ENCODE data around the gene RAP1GAP2. TPM values are rescaled to one million over a fixed set of nuclear protein-coding genes. Genes with fewer than 3 reads are reported as not detected.
"Not testable (repeated sequence)": the region's sequence is repeated elsewhere in the genome, so short reads cannot be mapped to it uniquely, and the experiment has no call there.

The RAP1GAP2 gene
- total RNA-seq, 1 experiment from 2014 or later: 1.3 TPM

DNA sequence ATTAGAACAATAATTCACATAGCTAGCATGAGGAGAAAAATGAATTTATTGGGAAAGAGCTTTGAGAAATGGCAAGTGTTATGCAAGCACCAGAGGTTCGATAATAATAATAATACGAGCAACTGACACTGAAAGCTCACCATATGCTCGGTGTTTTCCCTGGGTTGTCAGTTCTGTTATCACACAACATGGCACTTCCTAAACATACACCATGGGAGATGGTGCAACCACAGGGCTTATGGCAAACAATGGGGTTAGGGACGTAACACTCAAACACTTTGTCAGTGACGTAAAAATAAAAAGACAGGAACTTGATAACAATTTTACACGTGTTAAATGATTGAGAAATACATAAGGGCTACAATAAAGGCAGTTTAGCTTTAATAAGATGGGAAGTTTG is 243.5 kb downstream of the RAP1GAP2 start:
- DNase-seq (ENCODE audit: low read depth): no peak

DNA sequence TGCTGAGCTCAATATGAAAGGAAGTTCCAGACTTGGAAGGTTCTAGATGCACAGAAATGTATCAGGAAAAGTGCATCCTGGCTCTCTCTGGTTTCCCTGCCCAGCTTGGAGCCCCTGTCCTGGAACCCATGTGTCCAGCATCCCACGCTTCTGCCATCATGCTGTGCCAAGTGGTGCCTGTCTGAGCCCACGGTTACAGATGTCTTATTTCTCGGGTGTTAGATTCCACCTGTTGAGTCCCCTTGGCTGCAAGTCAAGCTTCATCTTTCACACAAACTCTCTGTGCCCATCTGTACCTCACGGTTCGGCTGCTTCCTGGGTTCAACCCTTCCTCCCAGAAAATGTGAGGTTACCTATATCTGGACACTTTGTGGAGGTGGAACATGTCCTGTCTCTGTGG is 244.6 kb downstream of the RAP1GAP2 start:
- no peak for DNase-seq (ENCODE audit: low read depth)

DNA sequence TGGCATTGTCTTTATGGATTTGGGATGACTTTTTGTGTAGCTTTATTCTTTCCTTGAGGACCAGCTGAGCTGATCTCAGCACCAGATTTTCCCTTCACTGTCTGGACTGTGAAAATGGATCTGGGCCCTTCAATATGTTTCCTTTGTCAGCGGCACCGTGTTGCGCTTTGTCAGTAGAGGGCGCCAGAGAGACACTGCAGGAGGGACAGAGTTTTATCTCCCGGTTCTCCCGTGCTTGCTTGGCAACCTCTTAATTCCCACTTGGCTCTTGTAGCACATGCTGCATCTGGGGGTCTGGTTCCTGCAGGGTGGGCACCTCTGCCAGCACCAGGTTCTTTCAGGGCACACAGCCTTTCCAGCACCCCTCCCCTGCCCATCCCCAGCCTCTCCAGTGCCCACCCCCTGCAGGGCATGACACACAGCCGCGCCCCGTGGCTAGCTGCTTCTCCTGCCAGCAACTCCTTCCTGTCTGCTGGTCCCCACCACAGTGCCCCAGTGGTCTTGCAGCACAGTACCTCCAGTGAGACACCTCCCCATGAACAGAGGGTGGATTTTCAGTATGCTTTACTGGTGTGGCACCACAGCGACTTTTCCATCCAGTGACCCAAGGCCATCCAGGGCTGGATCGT is 247.6 kb downstream of the RAP1GAP2 start:
- no peak for DNase-seq (ENCODE audit: low read depth)

DNA sequence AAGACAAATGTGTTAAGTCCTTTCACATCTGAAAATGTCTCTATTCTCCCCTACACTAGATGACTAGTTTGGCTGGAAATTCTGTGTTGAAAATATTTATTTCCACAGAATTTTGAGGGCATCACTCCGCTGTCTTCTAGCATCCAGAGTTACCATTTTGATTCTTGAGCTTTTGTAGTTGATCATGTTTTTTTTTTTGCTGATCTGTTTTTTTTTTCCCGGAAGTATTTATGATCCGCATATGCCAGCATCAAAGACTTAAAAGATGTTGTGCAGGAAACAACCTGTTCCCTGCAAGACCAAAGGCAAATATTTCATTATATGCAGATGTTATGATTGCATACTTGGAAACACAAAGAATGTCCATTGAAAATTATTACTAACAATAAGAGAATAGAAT is 250.5 kb downstream of the RAP1GAP2 start:
- DNase-seq (ENCODE audit: low read depth): no peak

DNA sequence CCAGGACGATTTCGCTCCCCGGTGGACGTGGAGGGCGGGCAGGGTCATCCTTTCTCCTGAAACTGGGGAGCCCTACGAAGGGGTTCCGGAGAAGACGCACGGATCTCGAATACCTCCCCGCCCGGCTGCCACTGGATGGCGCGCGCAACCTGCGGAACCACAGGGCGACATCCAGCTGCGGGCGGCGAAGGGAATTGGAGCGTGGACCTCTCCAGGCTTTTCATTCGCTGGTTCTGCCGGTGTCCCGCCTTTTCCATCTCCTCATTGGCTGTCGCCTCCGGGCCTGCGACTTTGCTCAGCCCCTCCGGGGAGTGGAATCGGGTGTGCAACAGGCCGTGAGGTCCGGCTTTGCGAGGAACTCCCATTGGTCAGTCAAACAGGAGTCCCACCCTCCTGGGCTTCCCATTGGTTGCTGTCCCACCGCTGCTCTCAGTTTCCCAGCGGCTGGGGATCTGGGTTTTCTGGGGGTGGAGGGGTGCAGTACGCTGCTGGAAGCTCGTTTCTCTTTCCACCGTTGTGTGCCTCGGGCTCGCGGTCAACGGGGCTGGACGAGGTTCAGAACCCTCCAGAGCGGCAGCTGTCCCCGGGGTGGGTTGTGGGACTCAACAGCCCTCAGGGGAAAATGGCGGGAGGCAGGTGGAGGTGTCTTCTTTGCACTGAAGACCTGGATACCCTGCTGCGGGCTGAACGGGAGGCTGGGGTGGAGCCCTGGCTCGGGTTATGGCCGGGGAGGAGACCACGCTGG is 252.7 kb downstream of the RAP1GAP2 start:
- DNase-seq (ENCODE audit: low read depth): peak; percentile 97

DNA sequence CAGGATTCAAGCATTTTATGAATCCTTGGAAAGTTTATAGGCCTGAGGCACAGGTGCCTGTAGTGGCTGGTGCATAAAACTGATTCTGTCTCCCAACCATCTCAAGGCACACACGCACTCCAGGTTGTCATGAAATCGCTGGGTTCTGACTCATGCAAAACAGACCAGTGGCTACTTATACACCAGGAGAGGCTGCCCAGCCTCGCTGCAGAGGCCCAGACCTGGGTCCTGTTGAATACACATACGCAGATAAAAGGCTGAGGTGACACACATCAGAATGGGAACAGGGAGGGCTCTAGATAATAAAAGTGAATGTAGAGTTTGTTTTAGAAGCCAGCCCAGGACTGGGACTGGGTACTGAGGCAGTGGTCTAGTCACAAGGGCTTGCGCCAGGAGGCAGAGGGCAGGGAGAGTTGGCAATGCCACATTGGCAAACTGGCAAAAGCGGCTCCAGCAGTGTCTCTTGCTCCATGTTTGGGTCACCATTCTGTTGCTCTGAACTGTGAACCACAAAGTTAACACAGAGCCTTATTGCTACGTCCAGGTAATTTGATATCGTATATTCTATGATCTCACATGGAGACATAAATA is 253.6 kb downstream of the RAP1GAP2 start:
- no peak for DNase-seq (ENCODE audit: low read depth)

DNA sequence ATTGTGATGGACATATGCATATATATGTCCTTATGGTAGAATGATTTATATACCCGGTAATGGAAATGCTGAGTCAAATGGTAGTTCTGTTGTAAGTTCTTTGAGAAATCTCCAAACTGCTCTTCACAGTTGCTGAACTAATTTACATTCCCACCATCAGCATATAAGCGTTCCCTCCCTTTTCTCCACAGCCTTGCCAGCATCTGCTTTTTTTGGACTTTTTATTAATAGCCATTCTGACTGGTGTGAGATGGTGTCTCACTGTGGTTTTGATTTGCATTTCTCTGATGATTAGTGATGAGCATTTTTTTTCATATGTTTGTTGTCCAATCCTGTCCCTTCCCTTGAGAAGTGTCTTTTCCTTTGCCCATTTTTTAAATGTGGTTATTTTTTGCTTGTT is 258.6 kb downstream of the RAP1GAP2 start:
- not testable (repeated sequence) for DNase-seq (ENCODE audit: low read depth)

DNA sequence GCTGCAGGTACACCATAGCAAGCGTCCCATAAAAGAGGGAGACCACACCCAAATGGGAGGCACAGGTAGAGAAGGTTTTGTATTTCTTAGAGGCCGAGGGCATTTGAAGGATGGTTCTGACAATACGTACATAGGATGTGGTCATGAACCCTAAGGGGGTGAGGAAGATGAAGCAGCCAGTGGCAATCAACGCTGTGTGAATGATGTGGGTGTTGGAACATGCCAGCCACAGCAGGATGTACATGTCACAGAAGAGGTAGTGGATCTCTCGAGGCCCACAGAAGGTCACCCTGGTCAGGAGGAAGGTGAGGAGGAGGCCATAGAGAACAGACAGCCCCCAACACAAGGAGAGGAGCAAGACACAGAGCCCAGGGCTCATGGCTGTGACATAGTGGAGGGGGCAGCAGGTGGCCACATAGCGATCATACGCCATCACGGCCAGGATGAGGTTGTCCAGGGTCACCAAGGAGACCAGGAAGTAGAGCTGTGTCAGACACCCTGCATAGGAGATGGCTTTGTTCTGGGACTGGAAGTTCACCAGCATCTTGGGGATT is 266.7 kb downstream of the RAP1GAP2 start:
- not testable (repeated sequence) for DNase-seq (ENCODE audit: low read depth)

DNA sequence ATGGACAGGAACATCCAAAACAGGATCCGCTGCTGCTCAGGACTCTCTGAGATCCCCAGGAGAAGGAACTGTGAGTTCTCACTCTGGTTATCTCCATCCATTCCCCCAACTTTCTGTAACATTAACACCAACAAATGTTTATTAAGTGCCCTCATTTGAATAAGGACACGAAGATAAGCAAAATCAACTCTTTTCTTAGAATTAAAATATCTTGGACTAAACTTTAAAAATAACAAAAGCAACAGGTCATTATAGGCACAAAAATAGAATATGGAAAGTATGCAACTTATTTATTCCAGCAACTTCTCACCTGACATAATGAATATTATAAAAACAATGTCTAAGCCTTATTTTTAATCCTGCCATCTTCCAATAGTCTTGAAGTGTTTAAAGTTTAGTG is 267.3 kb downstream of the RAP1GAP2 start, which contains the start of gene OR1D5:
TSS of gene OR1D5 (minus strand) at position 101 of the 400 bp plus-strand sequence. CDS start at position 101, 0 bp downstream.
- DNase-seq (ENCODE audit: low read depth): not testable (repeated sequence)

DNA sequence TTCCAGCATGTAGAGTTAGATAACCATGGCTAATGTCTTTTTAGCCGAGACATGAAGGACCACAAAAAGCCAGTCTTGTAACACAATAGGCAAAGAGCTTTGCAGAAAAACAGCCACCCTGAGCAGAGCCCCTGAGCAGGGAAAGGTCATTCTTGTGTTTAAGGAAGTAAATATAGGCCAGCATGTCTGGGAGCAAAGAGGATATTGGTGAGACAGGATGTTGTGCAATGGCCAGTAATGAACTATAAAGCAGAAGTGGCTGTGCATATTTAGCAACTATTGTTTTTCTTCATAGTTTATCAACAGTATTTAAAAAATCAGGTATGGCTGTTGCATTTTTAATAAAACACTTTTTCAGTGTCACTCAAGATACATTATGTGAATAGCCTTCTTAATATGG is 269.0 kb downstream of the RAP1GAP2 start:
- not testable (repeated sequence) for DNase-seq (ENCODE audit: low read depth)

DNA sequence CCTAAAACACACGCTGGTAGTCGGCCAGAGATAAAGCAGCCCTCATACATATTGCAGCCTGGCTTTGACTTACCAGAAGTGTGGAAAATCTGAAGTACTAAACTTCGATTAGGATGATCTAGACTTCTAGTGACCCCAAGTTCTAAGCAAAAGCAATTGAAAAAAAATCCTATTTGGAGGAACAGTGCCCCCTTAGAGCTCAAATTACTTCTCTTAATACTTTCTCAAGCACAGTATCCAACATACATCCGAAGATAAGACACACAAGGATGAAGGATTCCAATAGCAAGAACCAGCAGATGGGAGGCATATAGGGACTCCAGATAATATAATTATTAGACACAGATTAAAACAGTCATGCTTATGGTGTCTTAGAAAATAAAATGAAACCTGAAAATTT is 277.6 kb downstream of the RAP1GAP2 start:
- DNase-seq (ENCODE audit: low read depth): not testable (repeated sequence)

Other genes with a start within 250 kb of the RAP1GAP2 start
- 93.9 and 106 TPM in 2 replicates for gene PAFAH1B1, start 202.8 kb upstream of the RAP1GAP2 start, total RNA-seq (2014; rRNA removed; shearing (Covaris generic))
- 12.1 and 17.3 TPM in 2 replicates for gene CLUH, start 84.7 kb upstream of the RAP1GAP2 start, total RNA-seq (2014; rRNA removed; shearing (Covaris generic))
- not detected in 2 replicates for gene CCDC92B, start 46.8 kb upstream of the RAP1GAP2 start, total RNA-seq (2014; rRNA removed; shearing (Covaris generic))